RCC 7860 (cell line): ENCODE data around the gene ADGRG2.
A peak's percentile ranks its signal among the peaks of the same experiment; 100 is the strongest.
"Not testable (repeated sequence)": the region's sequence is repeated elsewhere in the genome, so short reads cannot be mapped to it uniquely, and the experiment has no call there.

Source experiments
- DNase-seq: peaks from one replicate; pipeline ENCODE4 v3.0.0-alpha.2; 2015; ENCODE audit warnings: low spot score
- FAIRE-seq: peaks from 2 replicates; lab custom pipeline; 2012; peaks lifted over from hg19 to GRCh38; lab: Jason Lieb, UNC

ADGRG2 gene

GRCh38 chrX:19007011-19007410 is 115.3 kb downstream of the ADGRG2 start:
- FAIRE-seq (no peak), DNase-seq (no peak)

- FAIRE-seq (no peak), DNase-seq (no peak)
Measured at GRCh38 chrX:19005909-19006308, 116.4 kb downstream of the ADGRG2 start.

GRCh38 chrX:19003756-19004155 is 118.5 kb downstream of the ADGRG2 start:
- DNase-seq (no peak), FAIRE-seq (no peak)

GRCh38 chrX:18998653-18999052 is 123.6 kb downstream of the ADGRG2 start:
- FAIRE-seq = no peak

GRCh38 chrX:18997916-18998315 is 124.4 kb downstream of the ADGRG2 start:
- peak; percentile 89 for FAIRE-seq
- DNase-seq = peak; percentile 52

More at GRCh38 chrX:18998653-18999052, 123.6 kb downstream of the ADGRG2 start:
- no peak for DNase-seq

- FAIRE-seq (no peak), DNase-seq (no peak)
Measured at GRCh38 chrX:18996536-18996935, 125.7 kb downstream of the ADGRG2 start.

- FAIRE-seq = no peak
- peak; percentile 59 for DNase-seq
Measured at GRCh38 chrX:18995221-18995620, 127.0 kb downstream of the ADGRG2 start.

GRCh38 chrX:18994713-18995112 is 127.6 kb downstream of the ADGRG2 start:
- DNase-seq (peak; percentile 66), FAIRE-seq (peak; percentile 93)

- FAIRE-seq (no peak), DNase-seq (no peak)
Measured at GRCh38 chrX:18992829-18993228, 129.4 kb downstream of the ADGRG2 start.

- FAIRE-seq (no peak), DNase-seq (no peak)
Measured at GRCh38 chrX:18985186-18985435, 137.2 kb downstream of the ADGRG2 start.

- DNase-seq (peak; percentile 61), FAIRE-seq (no peak)
Measured at GRCh38 chrX:18984381-18985185, 137.7 kb downstream of the ADGRG2 start.

- peak; percentile 7 for DNase-seq
- FAIRE-seq = no peak
Measured at GRCh38 chrX:18983666-18984380, 138.4 kb downstream of the ADGRG2 start, which contains the start of gene PHKA2. PHKA2 (minus strand) TSS chrX:18984114; CDS start chrX:18983932, 182 bp downstream.

- FAIRE-seq (peak; percentile 83), DNase-seq (no peak)
Measured at GRCh38 chrX:18981124-18981807, 141.0 kb downstream of the ADGRG2 start.

- not testable (repeated sequence) for DNase-seq, FAIRE-seq
Measured at GRCh38 chrX:18980262-18980661, 142.0 kb downstream of the ADGRG2 start.

- no peak for FAIRE-seq
- DNase-seq = no peak
Measured at GRCh38 chrX:18974993-18975392, 147.3 kb downstream of the ADGRG2 start.

GRCh38 chrX:18973527-18974192 is 148.6 kb downstream of the ADGRG2 start:
- DNase-seq = no peak
- FAIRE-seq = no peak

GRCh38 chrX:18971506-18971905 is 150.8 kb downstream of the ADGRG2 start:
- DNase-seq = no peak

GRCh38 chrX:18970465-18970864 is 151.8 kb downstream of the ADGRG2 start:
- DNase-seq = no peak
- FAIRE-seq = no peak

More at GRCh38 chrX:18971506-18971905, 150.8 kb downstream of the ADGRG2 start:
- no peak for FAIRE-seq

GRCh38 chrX:18966624-18967023 is 155.6 kb downstream of the ADGRG2 start:
- DNase-seq (no peak), FAIRE-seq (no peak)

GRCh38 chrX:18964901-18965300 is 157.4 kb downstream of the ADGRG2 start:
- no peak for DNase-seq
- FAIRE-seq = no peak

GRCh38 chrX:18964026-18964425 is 158.2 kb downstream of the ADGRG2 start:
- no peak for DNase-seq
- FAIRE-seq = no peak
